ENCODE results near the gene CRYBA4. TPM values are rescaled to one million over a fixed set of nuclear protein-coding genes. Genes with fewer than 3 reads are reported as not detected.

The CRYBA4 gene
- total and polyA plus RNA-seq, 2 experiments from 2014 or later, result 1.5 TPM; not detected in 1

- no peaks in the 10 kb centered on the region for H3K9me2 ChIP-seq (ENCODE audit: insufficient read depth)
- H3K36me3 Mint-ChIP-seq (ENCODE audit: low read depth), result 0 out of 3 replicates have a peak, but pooled peaks cover 3% of the 10 kb centered on the region
- H3K27me3 ChIP-seq (ENCODE audit: insufficient read depth), result no peaks in the 10 kb centered on the region
- H3K4me3 ChIP-seq, result no peak overlapping the region
- ATAC-seq, result peak; percentile 22; the same call in 1 of the 3 replicates
- peak; percentile 29 for DNase-seq (ENCODE audit: low spot score)
- no peaks in the 10 kb centered on the region; the same call in 2 of the 3 replicates for H3K9me3 Mint-ChIP-seq
- no peak overlapping the region for H2AFZ ChIP-seq
- no peak overlapping the region for H3K4me3 Mint-ChIP-seq
- peaks cover 11% of the 10 kb centered on the region; the same call in 1 of the 2 replicates for H3K4me1 ChIP-seq (ENCODE audit: insufficient read depth)
- H3K4me1 Mint-ChIP-seq, result peaks cover 16% of the 10 kb centered on the region
- no peaks in the 10 kb centered on the region; the same call in 1 of the 2 replicates for H3K36me3 ChIP-seq (ENCODE audit: insufficient read depth)
- 0 out of 2 replicates have a peak, but pooled peaks cover 3% of the 10 kb centered on the region for H3F3A ChIP-seq (replicated peaks; ENCODE audit: low read depth)
- no peaks in the 10 kb centered on the region for H3K79me2 ChIP-seq (replicated peaks; ENCODE audit: insufficient read depth)
- H3K27me3 Mint-ChIP-seq (ENCODE audit: insufficient read depth, low read depth, poor library complexity), result peaks cover 10% of the 10 kb centered on the region
- no peak for TF ChIP-seq REST (IDR thresholded peaks at IDR 0.05; ENCODE audit: unreplicated experiment)
- no peak for TF ChIP-seq ZNF331 (CRISPR knock-in tag; IDR thresholded peaks at IDR 0.05; ENCODE audit: low read depth)
- TF ChIP-seq STAT1 (IDR thresholded peaks at IDR 0.05; ENCODE audit: unreplicated experiment), result no peak
- no peak for TF ChIP-seq JUNB (IDR thresholded peaks at IDR 0.05; ENCODE audit: unreplicated experiment)
- H4K20me1 ChIP-seq (replicated peaks; ENCODE audit: insufficient read depth), result no peaks in the 10 kb centered on the region
- no peak overlapping the region for H3K4me2 ChIP-seq
- no peak overlapping the region for H3K27ac Mint-ChIP-seq
- H3K27ac ChIP-seq (ENCODE audit: low read depth), result no peak overlapping the region
These were observed 8.4 kb downstream of the CRYBA4 start for GRCh38 chr22:26629988-26630761.

GRCh38 chr22:26631282-26631681 lies 9.5 kb downstream of the CRYBA4 start:
- TF ChIP-seq STAT1 (IDR thresholded peaks at IDR 0.05; ENCODE audit: unreplicated experiment) (no peak), CTCF (conservative IDR thresholded peaks at IDR 0.05; ENCODE audit: low read depth in 2 of 2) (no peak), POLR2AphosphoS5 (IDR thresholded peaks at IDR 0.05; ENCODE audit: low read depth) (no peak), JUNB (IDR thresholded peaks at IDR 0.05; ENCODE audit: unreplicated experiment) (no peak), CREB1 (CRISPR knock-in tag; IDR thresholded peaks at IDR 0.05; ENCODE audit: low read depth) (no peak), ZNF114 (CRISPR knock-in tag; IDR thresholded peaks at IDR 0.05) (no peak), NANOG (IDR thresholded peaks at IDR 0.05; ENCODE audit: borderline replicate concordance) (no peak), REST (IDR thresholded peaks at IDR 0.05; ENCODE audit: unreplicated experiment) (no peak), ETS1 (IDR thresholded peaks at IDR 0.05) (no peak)

More at GRCh38 chr22:26631282-26631681, 9.5 kb downstream of the CRYBA4 start:
- Histone ChIP-seq H3K79me2 (replicated peaks; ENCODE audit: insufficient read depth) (no peaks in the 10 kb centered on the region), H3F3A (replicated peaks; ENCODE audit: low read depth) (0 out of 2 replicates have a peak, but pooled peaks cover 3% of the 10 kb centered on the region), H3K36me3 (ENCODE audit: insufficient read depth) (no peaks in the 10 kb centered on the region; the same call in 1 of the 2 replicates), H3K4me1 (ENCODE audit: insufficient read depth) (peaks cover 11% of the 10 kb centered on the region; the same call in 1 of the 2 replicates), H3K27me3 (ENCODE audit: insufficient read depth) (no peaks in the 10 kb centered on the region), H3K4me2 (no peak overlapping the region), H3K27ac (ENCODE audit: low read depth) (no peak overlapping the region), H3K4me3 (no peak overlapping the region), H2AFZ (no peak overlapping the region), H3K9me2 (ENCODE audit: insufficient read depth) (no peaks in the 10 kb centered on the region), H4K20me1 (replicated peaks; ENCODE audit: insufficient read depth) (no peaks in the 10 kb centered on the region)
- H3K4me1 Mint-ChIP-seq, result peaks cover 16% of the 10 kb centered on the region
- no peak overlapping the region for H3K27ac Mint-ChIP-seq
- H3K9me3 Mint-ChIP-seq, result no peaks in the 10 kb centered on the region; the same call in 2 of the 3 replicates
- peaks cover 12% of the 10 kb centered on the region for H3K27me3 Mint-ChIP-seq (ENCODE audit: insufficient read depth, low read depth, poor library complexity)
- H3K36me3 Mint-ChIP-seq (ENCODE audit: low read depth), result 0 out of 3 replicates have a peak, but pooled peaks cover 3% of the 10 kb centered on the region
- DNase-seq (ENCODE audit: low spot score), result no peak
- H3K4me3 Mint-ChIP-seq, result no peak overlapping the region
- no peak for ATAC-seq

Measured in GM23338 (cell line).